ENCODE results near the gene CAMK2D. TPM values are rescaled to one million over a fixed set of nuclear protein-coding genes. Genes with fewer than 3 reads are reported as not detected.

CAMK2D gene
- total and polyA plus RNA-seq, 4 donors, result 10.1 to 31.0 (median 25.6) TPM

DNA sequence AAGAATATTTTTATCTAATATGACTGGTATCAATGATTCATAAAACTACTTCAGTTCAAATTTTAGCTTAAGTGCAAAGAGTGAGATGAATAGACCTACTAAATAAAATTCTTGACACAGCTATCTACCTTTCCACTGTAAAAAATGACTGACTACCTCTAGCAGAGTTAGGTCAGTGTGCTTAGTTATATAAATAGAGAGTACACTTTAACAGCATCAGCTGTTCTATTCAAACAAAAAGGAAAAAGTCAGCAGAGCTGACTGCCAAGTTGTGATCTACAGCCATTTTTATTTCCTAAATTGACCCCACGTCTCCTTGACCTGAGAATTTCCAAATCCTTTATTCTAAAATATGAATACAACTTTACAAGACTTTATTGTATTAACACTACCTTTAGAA lies 262.4 kb downstream of the CAMK2D start:
- Histone ChIP-seq H3K27ac (ENCODE audit: low read depth in 1 of 2, low read length in 2 of 2) (no peak overlapping the region), H3K4me3 (ENCODE audit: low read depth in 1 of 3, low read length in 3 of 3) (no peak overlapping the region), H3K36me3 (ENCODE audit: control insufficient read depth in 4 of 4, insufficient read depth in 3 of 4, low read depth in 1 of 4, low read length in 3 of 4) (peaks cover 0 to 12% (median 9%) of the 10 kb centered on the region in 4 donors), H3K9me3 (ENCODE audit: control insufficient read depth in 4 of 4, low read length in 3 of 4) (no peaks in the 10 kb centered on the region), H3K9ac (ENCODE audit: low read depth in 1 of 2, low read length in 2 of 2) (no peak overlapping the region), H3K27me3 (ENCODE audit: control insufficient read depth in 4 of 4, insufficient read depth in 4 of 4, low read length in 3 of 4) (no peaks in the 10 kb centered on the region), H3K4me1 (ENCODE audit: control insufficient read depth in 4 of 4, insufficient read depth in 4 of 4, low read length in 3 of 4) (no peaks in the 10 kb centered on the region)
- TF ChIP-seq YY1 (IDR thresholded peaks at IDR 0.05) (peak; percentile 49), NR2F2 (IDR thresholded peaks at IDR 0.05) (no peak)
- WGBS, result 57% methylated on average over 1 of the region's 1 CpG
- DNase-seq (ENCODE audit: low spot score), result no peak

DNA sequence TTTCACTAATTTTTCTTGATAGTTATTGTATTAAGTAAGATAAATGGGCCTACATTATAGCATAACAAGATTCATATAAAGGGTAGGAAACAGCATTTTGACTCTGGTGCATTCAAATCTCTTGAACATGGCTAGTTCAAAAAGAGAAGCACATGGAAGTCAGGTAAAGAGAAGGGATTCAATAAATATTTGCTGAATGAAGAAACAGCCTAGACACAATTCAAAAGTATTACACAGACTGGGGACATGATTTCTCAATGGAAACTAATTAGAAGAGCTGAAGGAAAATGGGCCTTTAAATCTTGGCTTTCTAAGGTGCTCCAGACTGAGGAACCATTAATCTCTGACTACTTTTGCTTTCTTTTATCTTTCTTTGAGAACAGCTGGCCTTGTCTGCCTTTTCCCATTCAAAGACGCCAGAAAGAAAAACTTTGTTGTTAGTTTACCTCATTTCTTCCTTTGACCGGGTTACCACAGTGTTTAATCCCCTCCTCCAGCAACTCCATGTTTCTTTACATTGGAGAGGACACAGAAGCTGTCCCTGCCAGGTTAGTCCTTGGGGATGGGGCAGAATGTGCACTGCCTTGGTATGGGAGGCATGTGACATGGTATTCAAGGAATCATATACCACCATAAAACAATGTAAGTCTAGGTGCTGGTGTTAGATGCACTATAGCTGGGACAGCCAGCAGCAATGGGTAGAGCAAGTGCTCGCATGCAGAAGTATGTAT lies 264.2 kb downstream of the CAMK2D start:
- Histone ChIP-seq H3K27me3 (ENCODE audit: control insufficient read depth in 4 of 4, insufficient read depth in 4 of 4, low read length in 3 of 4) (no peaks in the 10 kb centered on the region), H3K4me3 (ENCODE audit: low read depth in 1 of 3, low read length in 3 of 3) (no peak overlapping the region), H3K27ac (ENCODE audit: low read depth in 1 of 2, low read length in 2 of 2) (no peak overlapping the region), H3K36me3 (ENCODE audit: control insufficient read depth in 4 of 4, insufficient read depth in 3 of 4, low read depth in 1 of 4, low read length in 3 of 4) (peaks cover 0 to 8% (median 8%) of the 10 kb centered on the region in 4 donors), H3K4me1 (ENCODE audit: control insufficient read depth in 4 of 4, insufficient read depth in 4 of 4, low read length in 3 of 4) (no peaks in the 10 kb centered on the region), H3K9ac (ENCODE audit: low read depth in 1 of 2, low read length in 2 of 2) (no peak overlapping the region), H3K9me3 (ENCODE audit: control insufficient read depth in 4 of 4, low read length in 3 of 4) (no peaks in the 10 kb centered on the region)
- DNase-seq (ENCODE audit: low spot score), result no peak
- TF ChIP-seq JUND (IDR thresholded peaks at IDR 0.05), result no peak
- TF ChIP-seq, protein P1, sequence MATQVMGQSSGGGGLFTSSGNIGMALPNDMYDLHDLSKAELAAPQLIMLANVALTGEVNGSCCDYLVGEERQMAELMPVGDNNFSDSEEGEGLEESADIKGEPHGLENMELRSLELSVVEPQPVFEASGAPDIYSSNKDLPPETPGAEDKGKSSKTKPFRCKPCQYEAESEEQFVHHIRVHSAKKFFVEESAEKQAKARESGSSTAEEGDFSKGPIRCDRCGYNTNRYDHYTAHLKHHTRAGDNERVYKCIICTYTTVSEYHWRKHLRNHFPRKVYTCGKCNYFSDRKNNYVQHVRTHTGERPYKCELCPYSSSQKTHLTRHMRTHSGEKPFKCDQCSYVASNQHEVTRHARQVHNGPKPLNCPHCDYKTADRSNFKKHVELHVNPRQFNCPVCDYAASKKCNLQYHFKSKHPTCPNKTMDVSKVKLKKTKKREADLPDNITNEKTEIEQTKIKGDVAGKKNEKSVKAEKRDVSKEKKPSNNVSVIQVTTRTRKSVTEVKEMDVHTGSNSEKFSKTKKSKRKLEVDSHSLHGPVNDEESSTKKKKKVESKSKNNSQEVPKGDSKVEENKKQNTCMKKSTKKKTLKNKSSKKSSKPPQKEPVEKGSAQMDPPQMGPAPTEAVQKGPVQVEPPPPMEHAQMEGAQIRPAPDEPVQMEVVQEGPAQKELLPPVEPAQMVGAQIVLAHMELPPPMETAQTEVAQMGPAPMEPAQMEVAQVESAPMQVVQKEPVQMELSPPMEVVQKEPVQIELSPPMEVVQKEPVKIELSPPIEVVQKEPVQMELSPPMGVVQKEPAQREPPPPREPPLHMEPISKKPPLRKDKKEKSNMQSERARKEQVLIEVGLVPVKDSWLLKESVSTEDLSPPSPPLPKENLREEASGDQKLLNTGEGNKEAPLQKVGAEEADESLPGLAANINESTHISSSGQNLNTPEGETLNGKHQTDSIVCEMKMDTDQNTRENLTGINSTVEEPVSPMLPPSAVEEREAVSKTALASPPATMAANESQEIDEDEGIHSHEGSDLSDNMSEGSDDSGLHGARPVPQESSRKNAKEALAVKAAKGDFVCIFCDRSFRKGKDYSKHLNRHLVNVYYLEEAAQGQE (IDR thresholded peaks at IDR 0.05), result no peak
- TF ChIP-seq, protein P2, sequence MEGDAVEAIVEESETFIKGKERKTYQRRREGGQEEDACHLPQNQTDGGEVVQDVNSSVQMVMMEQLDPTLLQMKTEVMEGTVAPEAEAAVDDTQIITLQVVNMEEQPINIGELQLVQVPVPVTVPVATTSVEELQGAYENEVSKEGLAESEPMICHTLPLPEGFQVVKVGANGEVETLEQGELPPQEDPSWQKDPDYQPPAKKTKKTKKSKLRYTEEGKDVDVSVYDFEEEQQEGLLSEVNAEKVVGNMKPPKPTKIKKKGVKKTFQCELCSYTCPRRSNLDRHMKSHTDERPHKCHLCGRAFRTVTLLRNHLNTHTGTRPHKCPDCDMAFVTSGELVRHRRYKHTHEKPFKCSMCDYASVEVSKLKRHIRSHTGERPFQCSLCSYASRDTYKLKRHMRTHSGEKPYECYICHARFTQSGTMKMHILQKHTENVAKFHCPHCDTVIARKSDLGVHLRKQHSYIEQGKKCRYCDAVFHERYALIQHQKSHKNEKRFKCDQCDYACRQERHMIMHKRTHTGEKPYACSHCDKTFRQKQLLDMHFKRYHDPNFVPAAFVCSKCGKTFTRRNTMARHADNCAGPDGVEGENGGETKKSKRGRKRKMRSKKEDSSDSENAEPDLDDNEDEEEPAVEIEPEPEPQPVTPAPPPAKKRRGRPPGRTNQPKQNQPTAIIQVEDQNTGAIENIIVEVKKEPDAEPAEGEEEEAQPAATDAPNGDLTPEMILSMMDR (IDR thresholded peaks at IDR 0.05; ENCODE audit: low read depth, low read length, missing input control), result no peak
- TF ChIP-seq, protein P3, sequence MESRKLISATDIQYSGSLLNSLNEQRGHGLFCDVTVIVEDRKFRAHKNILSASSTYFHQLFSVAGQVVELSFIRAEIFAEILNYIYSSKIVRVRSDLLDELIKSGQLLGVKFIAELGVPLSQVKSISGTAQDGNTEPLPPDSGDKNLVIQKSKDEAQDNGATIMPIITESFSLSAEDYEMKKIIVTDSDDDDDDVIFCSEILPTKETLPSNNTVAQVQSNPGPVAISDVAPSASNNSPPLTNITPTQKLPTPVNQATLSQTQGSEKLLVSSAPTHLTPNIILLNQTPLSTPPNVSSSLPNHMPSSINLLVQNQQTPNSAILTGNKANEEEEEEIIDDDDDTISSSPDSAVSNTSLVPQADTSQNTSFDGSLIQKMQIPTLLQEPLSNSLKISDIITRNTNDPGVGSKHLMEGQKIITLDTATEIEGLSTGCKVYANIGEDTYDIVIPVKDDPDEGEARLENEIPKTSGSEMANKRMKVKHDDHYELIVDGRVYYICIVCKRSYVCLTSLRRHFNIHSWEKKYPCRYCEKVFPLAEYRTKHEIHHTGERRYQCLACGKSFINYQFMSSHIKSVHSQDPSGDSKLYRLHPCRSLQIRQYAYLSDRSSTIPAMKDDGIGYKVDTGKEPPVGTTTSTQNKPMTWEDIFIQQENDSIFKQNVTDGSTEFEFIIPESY (IDR thresholded peaks at IDR 0.05), result no peak
- TF ChIP-seq RAD21 (IDR thresholded peaks at IDR 0.05), result no peak
- no peak for TF ChIP-seq TAF1 (conservative IDR thresholded peaks at IDR 0.05)
- TF ChIP-seq SP1 (IDR thresholded peaks at IDR 0.05), result no peak
- TF ChIP-seq NR2F2 (IDR thresholded peaks at IDR 0.05), result no peak
- TF ChIP-seq EGR1 (IDR thresholded peaks at IDR 0.05; ENCODE audit: low read depth in 2 of 2), result no peak
- no peak for TF ChIP-seq YY1 (IDR thresholded peaks at IDR 0.05)
- TF ChIP-seq FOXA1 (IDR thresholded peaks at IDR 0.05), result no peak
- TF ChIP-seq HNF4A (conservative IDR thresholded peaks at IDR 0.05), result no peak
- 92% methylated on average over 3 of the region's 3 CpGs for WGBS
